K562 (cell line): ENCODE measurements around the gene HRC. TPM values are rescaled to one million over a fixed set of nuclear protein-coding genes. Genes with fewer than 3 reads are reported as not detected.

Experiments used
- ATF1 ChIP-seq, 2 experiments: fragments of 450-650 bp in 1 of 2; IDR thresholded peaks; 2 replicates each; pipeline ENCODE4 v1.6.1; 2016; ENCODE audit warnings: missing compliant biosample characterization in 1 of 2, missing genetic modification characterization in 1 of 2
- BHLHE40 ChIP-seq: IDR thresholded peaks from 2 replicates; pipeline ENCODE4 v1.6.1; 2011; ENCODE audit warnings: low read length, improper control_type of control experiment
- E2F3 ChIP-seq: fragments of 250-450 bp; sonication (Bioruptor Pico); IDR thresholded peaks from 2 replicates; pipeline ENCODE4 v1.4.0; 2020; ENCODE audit warnings: mild to moderate bottlenecking
- EP300 ChIP-seq: IDR thresholded peaks from 2 replicates; pipeline ENCODE4 v1.6.1; 2012; ENCODE audit warnings: low read length, improper control_type of control experiment
- ETV1 ChIP-seq: fragments of 450-650 bp; conservative IDR thresholded peaks from 2 replicates; pipeline ENCODE4 v1.6.1; 2016; ENCODE audit warnings: missing genetic modification characterization, control low read depth, low read depth, missing compliant biosample characterization
- PHF21A ChIP-seq: fragments of 450-650 bp; IDR thresholded peaks from 2 replicates; pipeline ENCODE4 v1.6.1; 2017; ENCODE audit warnings: low read depth, borderline replicate concordance
- POLR2B ChIP-seq: fragments of 450-650 bp; IDR thresholded peaks from 2 replicates; pipeline ENCODE4 v1.6.1; 2018; ENCODE audit warnings: low read depth; ENCODE audit not compliant: partially characterized antibody
- RBM17 ChIP-seq: fragments of 200-400 bp; formaldehyde crosslinking; IDR thresholded peaks from 2 replicates; pipeline ENCODE4 v1.6.1; 2017; ENCODE audit warnings: low read depth, mild to moderate bottlenecking, low read length, borderline replicate concordance
- RBM39 ChIP-seq: fragments of 200-400 bp; formaldehyde crosslinking; optimal IDR thresholded peaks from 2 replicates; pipeline ENCODE3; 2018; ENCODE audit warnings: low read depth, low read length
- SIRT6 ChIP-seq: IDR thresholded peaks from one replicate; pipeline ENCODE4 v1.6.1; 2012; ENCODE audit warnings: low read depth, mild to moderate bottlenecking, control low read depth, inconsistent platforms, low read length, moderate library complexity
- SREBF1 ChIP-seq: fragments of 150-350 bp; IDR thresholded peaks from 2 replicates; pipeline ENCODE4 v1.6.1; 2014; ENCODE audit warnings: antibody characterized with exemption, low read depth, low read length, borderline replicate concordance
- SRF ChIP-seq, 2 experiments: fragments of 250-450, 450-650 bp in 1 of 2; sonication (Bioruptor Pico) in 1 of 2; sonication (generic) in 1 of 2; formaldehyde crosslinking; IDR thresholded peaks; 2 replicates each; pipeline versions ENCODE4 v1.5.0 to v1.5.1; 2020 to 2022; ENCODE audit warnings: mild to moderate bottlenecking in 1 of 2, missing genetic modification reagents in 1 of 2
- ZBED1 ChIP-seq: IDR thresholded peaks from 2 replicates; pipeline ENCODE4 v1.6.1; 2014
- ZNF253 ChIP-seq: fragments of 250-450 bp; sonication (Bioruptor Pico); conservative IDR thresholded peaks from 2 replicates; pipeline ENCODE4 v1.6.1; 2021; ENCODE audit warnings: mild to moderate bottlenecking
- polyA plus RNA-seq, 8 experiments: library from polyadenylated mRNA; depleted of rRNA in 4 of 8; stranded (reverse) in 5 of 8; unstranded in 3 of 8; fragments of >200 nt; fragmentation: Nextera tagmentation in 2 of 8; fragmentation: Illumina TruSeq in 1 of 8; extraction: Ambion mirVana in 2 of 8; extraction: Trizol in 1 of 8; gene quantifications; 2 replicates each; pipeline versions ENCODE4 v1.2.1 to v1.2.3, GENCODE V29; 2011 to 2014; ENCODE audit warnings: inconsistent platforms in 1 of 8, missing spikeins in 1 of 8
- total RNA-seq, 7 experiments: library from RNA; depleted of rRNA in 6 of 7; stranded (reverse); fragments of >200 nt in 6 of 7; fragmentation: Illumina TruSeq in 2 of 7; extraction: Trizol in 2 of 7; gene quantifications; 2 replicates each; pipeline versions ENCODE4 v1.2.1 to v1.2.3, GENCODE V29; 2011 to 2021; ENCODE audit warnings: low replicate concordance in 1 of 7
- TF ChIP-seq, protein P1 (sequence below): fragments of 250-450 bp; sonication (Bioruptor Pico); IDR thresholded peaks from 2 replicates; pipeline ENCODE4 v1.8.0; 2021; ENCODE audit warnings: mild to moderate bottlenecking, moderate library complexity

The HRC gene
- total and polyA plus RNA-seq, 9 of the 15 experiments (the other 6 are each of a cell fraction or from before 2014, with no cell fraction given): 0.66 to 18.7 (median 13.1) TPM

GRCh38 chr19:49149652-49150105 is 5.5 kb downstream of the HRC start (continued):
- TF ChIP-seq, protein P1, sequence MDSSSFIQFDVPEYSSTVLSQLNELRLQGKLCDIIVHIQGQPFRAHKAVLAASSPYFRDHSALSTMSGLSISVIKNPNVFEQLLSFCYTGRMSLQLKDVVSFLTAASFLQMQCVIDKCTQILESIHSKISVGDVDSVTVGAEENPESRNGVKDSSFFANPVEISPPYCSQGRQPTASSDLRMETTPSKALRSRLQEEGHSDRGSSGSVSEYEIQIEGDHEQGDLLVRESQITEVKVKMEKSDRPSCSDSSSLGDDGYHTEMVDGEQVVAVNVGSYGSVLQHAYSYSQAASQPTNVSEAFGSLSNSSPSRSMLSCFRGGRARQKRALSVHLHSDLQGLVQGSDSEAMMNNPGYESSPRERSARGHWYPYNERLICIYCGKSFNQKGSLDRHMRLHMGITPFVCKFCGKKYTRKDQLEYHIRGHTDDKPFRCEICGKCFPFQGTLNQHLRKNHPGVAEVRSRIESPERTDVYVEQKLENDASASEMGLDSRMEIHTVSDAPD (CRISPR knock-in tag): no peak
- TF ChIP-seq ATF1 (CRISPR knock-in tag; IDR thresholded peaks at IDR 0.05) (no peak), ATF1 (tag; IDR thresholded peaks at IDR 0.05) (no peak), SIRT6 (no peak), ZNF253 (no peak), POLR2B (no peak), SRF (CRISPR knock-in tag; IDR thresholded peaks at IDR 0.05) (no peak; a peak in 1 of 4 replicates), RBM17 (no peak), RBM39 (peak; percentile 20), SREBF1 (peak; percentile 96), E2F3 (CRISPR knock-in tag) (no peak), ZBED1 (no peak), EP300 (no peak), ETV1 (peak; percentile 65), BHLHE40 (peak; percentile 93), PHF21A (no peak)
